NK-92 treated with Interleukin-12 subunit alpha and Interleukin-12 subunit beta, amount 100 ng/mL, for 24 hours (cell line): ENCODE data around the gene PLSCR3.
A peak's percentile ranks its signal among the peaks of the same experiment; 100 is the strongest.

Source experiments
- DNase-seq: peaks from one replicate; lab custom pipeline; 2025; lab: John Stamatoyannopoulos, UW

PLSCR3 gene

GRCh38 chr17:7394452-7395191, at the start of gene PLSCR3:
PLSCR3 (minus strand) TSS chr17:7394525; CDS start chr17:7394110, 415 bp downstream.
- DNase-seq: peak; percentile 47

GRCh38 chr17:7443499-7444485, 49.5 kb upstream of the PLSCR3 start:
- no peak for DNase-seq

- DNase-seq: no peak
These were observed 47.8 kb upstream of the PLSCR3 start for GRCh38 chr17:7442142-7442541.

GRCh38 chr17:7441266-7441665, 46.9 kb upstream of the PLSCR3 start:
- DNase-seq: no peak

GRCh38 chr17:7440834-7441195, 46.5 kb upstream of the PLSCR3 start:
- DNase-seq: no peak

GRCh38 chr17:7440113-7440833, 45.9 kb upstream of the PLSCR3 start:
- no peak for DNase-seq

GRCh38 chr17:7439462-7440112, 45.3 kb upstream of the PLSCR3 start, which contains the start of gene FGF11:
FGF11 (plus strand) TSS chr17:7439512; CDS start chr17:7439621, 109 bp downstream.
- no peak for DNase-seq

- no peak for DNase-seq
These were observed 44.5 kb upstream of the PLSCR3 start for GRCh38 chr17:7438656-7439460.

GRCh38 chr17:7437950-7438614, 43.8 kb upstream of the PLSCR3 start:
- DNase-seq: no peak

- DNase-seq: no peak
These were observed 43.1 kb upstream of the PLSCR3 start for GRCh38 chr17:7437369-7437863.

GRCh38 chr17:7436556-7437368, 42.4 kb upstream of the PLSCR3 start:
- no peak for DNase-seq

GRCh38 chr17:7435676-7436555, 41.6 kb upstream of the PLSCR3 start:
- no peak for DNase-seq

- DNase-seq: no peak
These were observed 38.0 kb upstream of the PLSCR3 start for GRCh38 chr17:7432296-7432695.

GRCh38 chr17:7431231-7431630, 36.9 kb upstream of the PLSCR3 start:
- no peak for DNase-seq

- DNase-seq: no peak
These were observed 35.4 kb upstream of the PLSCR3 start for GRCh38 chr17:7429722-7430121.

GRCh38 chr17:7428557-7428956, 34.2 kb upstream of the PLSCR3 start, which contains the start of gene SPEM3:
SPEM3 (plus strand) TSS chr17:7428857; CDS start chr17:7428903, 46 bp downstream.
- DNase-seq: no peak

GRCh38 chr17:7427549-7427948, 33.2 kb upstream of the PLSCR3 start:
- DNase-seq: no peak

GRCh38 chr17:7426896-7427489, 32.7 kb upstream of the PLSCR3 start:
- DNase-seq: no peak
